ENCODE data around the gene CPLX1. TPM values are rescaled to one million over a fixed set of nuclear protein-coding genes. Genes with fewer than 3 reads are reported as not detected.
A peak's percentile ranks its signal among the peaks of the same experiment; 100 is the strongest.

CPLX1 gene
- total and polyA plus RNA-seq, 12 donors: 1.7 to 25.3 (median 7.5) TPM

DNA sequence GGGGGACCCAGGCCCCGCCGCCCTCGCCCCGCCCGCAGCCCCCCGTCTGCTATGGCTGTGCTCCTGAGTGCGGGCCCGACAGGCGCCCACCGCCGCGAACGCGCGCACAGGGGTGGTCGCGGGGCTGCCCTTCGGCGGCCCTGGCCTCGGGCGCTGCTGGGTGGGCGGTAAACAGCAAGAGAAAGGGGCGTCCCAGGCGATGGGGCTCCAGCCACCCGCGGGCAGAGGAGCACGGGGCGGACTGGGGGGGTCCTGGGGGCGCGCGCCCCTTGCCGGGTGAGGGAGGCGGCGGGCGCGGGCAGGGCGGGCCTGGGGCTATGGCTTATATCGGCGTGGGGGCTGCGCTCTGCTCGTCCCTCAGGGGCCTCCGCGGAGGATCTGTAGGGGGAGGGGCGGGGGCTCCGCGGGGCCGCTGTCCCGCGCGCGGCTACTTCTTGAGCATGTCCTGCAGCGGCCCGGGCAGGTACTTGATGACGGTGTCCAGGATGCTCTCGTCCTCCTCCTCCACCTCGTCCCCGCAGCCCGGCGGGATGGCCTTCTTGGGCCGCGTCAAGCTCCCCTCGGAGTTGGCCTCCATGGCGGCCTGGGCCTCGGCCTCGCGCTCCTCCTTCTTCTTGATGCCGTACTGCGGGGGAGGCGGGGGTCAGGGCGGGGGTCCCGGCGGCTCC lies 39.7 kb downstream of the CPLX1 start:
- Histone ChIP-seq H3K27ac (peak overlapping the region in 2 of 5 donors; percentile 39 to 71), H3K27me3 (no peaks in the 10 kb centered on the region), H3K4me3 (peak overlapping the region in 1 of 4 donors; percentile 50), H3K9me3 (replicated peaks in 1 of 3) (no peaks in the 10 kb centered on the region), H3K4me1 (replicated peaks in 1 of 2) (peaks cover 6 to 35% of the 10 kb centered on the region in 2 donors), H3K36me3 (replicated peaks in 1 of 2) (no peaks in the 10 kb centered on the region)
- intact Hi-C loops (cut with DNase I): no loop called here
- no peak for TF ChIP-seq POLR2A (IDR thresholded peaks at IDR 0.05)
- TF ChIP-seq, protein P1, sequence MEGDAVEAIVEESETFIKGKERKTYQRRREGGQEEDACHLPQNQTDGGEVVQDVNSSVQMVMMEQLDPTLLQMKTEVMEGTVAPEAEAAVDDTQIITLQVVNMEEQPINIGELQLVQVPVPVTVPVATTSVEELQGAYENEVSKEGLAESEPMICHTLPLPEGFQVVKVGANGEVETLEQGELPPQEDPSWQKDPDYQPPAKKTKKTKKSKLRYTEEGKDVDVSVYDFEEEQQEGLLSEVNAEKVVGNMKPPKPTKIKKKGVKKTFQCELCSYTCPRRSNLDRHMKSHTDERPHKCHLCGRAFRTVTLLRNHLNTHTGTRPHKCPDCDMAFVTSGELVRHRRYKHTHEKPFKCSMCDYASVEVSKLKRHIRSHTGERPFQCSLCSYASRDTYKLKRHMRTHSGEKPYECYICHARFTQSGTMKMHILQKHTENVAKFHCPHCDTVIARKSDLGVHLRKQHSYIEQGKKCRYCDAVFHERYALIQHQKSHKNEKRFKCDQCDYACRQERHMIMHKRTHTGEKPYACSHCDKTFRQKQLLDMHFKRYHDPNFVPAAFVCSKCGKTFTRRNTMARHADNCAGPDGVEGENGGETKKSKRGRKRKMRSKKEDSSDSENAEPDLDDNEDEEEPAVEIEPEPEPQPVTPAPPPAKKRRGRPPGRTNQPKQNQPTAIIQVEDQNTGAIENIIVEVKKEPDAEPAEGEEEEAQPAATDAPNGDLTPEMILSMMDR (IDR thresholded peaks at IDR 0.05): no peak
- 3 to 14% methylated on average over 43 to 72 of the region's 72 CpGs; no CpG with 5 or more reads in 2 of the 4 donors for WGBS, 4 donors
- peak in 1 of 7 donors; percentile 21 for DNase-seq

DNA sequence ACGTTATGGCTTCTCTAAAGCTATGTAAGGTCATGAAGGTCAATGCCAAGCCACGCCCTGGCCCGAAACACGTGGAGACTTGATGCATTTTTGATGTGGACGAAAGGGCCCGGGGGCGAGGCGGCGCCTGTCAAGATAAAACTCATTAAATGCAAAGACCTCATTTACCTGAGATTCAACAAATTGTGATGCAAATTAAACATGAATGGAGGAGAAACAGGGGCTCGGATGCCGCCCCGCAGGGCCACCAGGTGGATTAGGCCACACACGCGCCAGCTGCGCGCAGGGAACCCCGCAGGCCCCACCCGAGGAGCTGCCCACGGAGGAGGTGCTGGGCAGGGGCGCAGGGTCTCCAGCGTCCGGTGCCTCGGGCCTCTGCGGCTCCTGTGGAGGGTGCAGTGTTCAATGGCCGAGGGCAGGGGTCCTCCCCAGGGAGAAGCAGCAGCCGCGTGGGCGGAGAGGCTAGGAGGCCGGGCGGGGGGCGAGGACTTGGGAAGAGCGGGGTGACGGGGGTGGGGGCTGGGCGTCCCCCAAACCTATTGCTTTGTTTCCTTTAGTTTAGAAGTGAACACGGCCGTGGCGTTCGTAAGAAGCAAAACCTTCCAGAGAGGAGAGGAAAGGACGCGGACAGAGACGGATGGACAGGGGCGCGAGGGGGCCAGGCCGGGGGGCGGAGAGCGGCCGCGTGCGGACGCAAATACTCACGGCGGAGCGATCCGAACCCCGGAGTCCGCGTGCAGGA lies 40.4 kb downstream of the CPLX1 start:
- H3K27ac ChIP-seq: peak overlapping the region in 1 of 5 donors; percentile 71
- no peaks in the 10 kb centered on the region for H3K27me3 ChIP-seq
- DNase-seq: peak in 1 of 7 donors; percentile 13
- TF ChIP-seq, protein P1 (IDR thresholded peaks at IDR 0.05): no peak
- no peak for TF ChIP-seq POLR2A (IDR thresholded peaks at IDR 0.05)
- no peaks in the 10 kb centered on the region for H3K36me3 ChIP-seq (replicated peaks in 1 of 2)
- H3K9me3 ChIP-seq (replicated peaks in 1 of 3): no peaks in the 10 kb centered on the region
- peaks cover 10 to 39% of the 10 kb centered on the region in 2 donors for H3K4me1 ChIP-seq (replicated peaks in 1 of 2)
- intact Hi-C loops (cut with DNase I): no loop called here
- 30 to 41% (median 40%) methylated on average over 29 to 57 of the region's 57 CpGs for WGBS, 4 donors
- H3K4me3 ChIP-seq: peak overlapping the region in 1 of 4 donors; percentile 50

DNA sequence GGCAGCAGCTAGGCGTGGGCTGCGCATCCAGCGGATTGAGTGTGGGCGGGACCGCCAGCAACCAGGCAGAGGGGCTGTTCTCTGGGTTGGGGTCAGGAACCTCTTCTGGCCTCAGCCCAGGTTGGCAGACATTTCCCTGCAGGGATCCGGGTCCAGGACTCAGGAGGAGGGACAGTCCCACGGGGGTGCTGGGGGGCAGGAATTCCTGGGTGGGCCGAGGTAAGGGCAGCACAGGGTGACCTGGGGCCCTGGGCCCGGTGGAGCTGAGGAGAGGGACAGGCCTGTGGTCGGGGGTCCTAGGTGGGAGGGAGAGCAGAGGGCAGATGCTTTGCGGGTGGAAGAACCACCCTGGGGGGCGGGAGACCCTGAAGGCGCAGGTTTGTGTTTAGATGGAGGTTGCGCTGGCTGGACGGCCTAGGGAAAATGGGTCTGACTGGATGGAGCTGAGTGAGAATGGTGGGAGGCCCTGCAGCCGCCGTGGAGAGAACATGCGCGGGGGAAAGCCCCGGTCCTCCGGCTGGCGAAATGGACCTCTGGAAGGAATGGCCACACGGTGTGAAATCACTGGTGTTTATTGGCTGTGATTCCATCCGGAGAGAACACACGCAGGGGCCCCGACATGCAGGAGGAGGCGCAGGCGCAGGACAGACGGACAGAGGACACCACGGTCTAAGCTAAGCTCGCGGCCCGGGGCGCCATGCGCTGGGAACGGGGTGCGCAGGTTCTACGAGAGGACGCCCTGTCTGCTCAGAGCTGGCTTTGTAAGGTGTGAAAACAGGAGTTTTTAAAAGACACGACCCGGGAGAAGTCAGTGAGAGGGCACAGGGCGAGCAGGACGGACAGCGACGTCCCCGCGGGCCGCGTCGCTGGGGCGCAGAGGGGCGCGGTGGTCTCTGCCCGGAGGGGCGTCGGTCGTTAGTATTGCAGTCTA lies 41.3 kb downstream of the CPLX1 start:
- intact Hi-C loops (cut with DNase I): no loop called here
- H3K4me1 ChIP-seq (replicated peaks in 1 of 2): peaks cover 15 to 47% of the 10 kb centered on the region in 2 donors
- H3K36me3 ChIP-seq (replicated peaks in 1 of 2): peaks cover 0 to 5% of the 10 kb centered on the region in 2 donors
- peak in 2 of 7 donors; percentile 15 to 32 for DNase-seq
- TF ChIP-seq POLR2A (IDR thresholded peaks at IDR 0.05): no peak
- TF ChIP-seq, protein P1 (IDR thresholded peaks at IDR 0.05): no peak
- no peak overlapping the region for H3K4me3 ChIP-seq
- H3K27ac ChIP-seq: no peak overlapping the region
- 73 to 81% (median 77%) methylated on average over 55 to 57 of the region's 57 CpGs for WGBS, 4 donors
- no peaks in the 10 kb centered on the region for H3K27me3 ChIP-seq
- no peaks in the 10 kb centered on the region for H3K9me3 ChIP-seq (replicated peaks in 1 of 3)

All from adrenal gland (tissue), 12 donors.